ENCODE data around the gene TAS1R1. TPM values are rescaled to one million over a fixed set of nuclear protein-coding genes. Genes with fewer than 3 reads are reported as not detected.

TAS1R1 gene
- total RNA-seq, 4 donors from 2014 or later, result not detected

- no peak for TF ChIP-seq CTCF (IDR thresholded peaks at IDR 0.05; ENCODE audit: low read depth)
Observed at GRCh38 chr1:6581561-6582305, 26.6 kb downstream of the TAS1R1 start.

DNA sequence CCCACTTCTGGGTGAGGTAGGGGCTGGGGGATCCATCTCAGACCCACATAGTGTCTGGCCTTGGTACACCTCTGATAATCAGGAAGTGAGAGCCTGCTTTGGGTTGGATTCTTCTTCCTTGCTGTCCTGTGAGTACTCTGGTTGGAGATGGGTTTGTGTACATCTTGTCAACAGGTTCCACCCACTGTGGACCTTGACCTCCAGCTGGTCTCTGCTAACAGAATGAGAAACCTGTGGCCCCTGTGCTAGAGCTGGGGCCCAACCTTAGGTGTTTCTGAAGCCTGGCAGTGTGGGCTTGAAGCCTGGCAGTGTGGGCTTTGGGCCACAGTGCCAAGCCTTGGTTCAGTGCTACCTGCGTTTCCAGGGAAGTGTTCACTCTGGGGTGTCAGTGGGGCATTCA lies 27.3 kb downstream of the TAS1R1 start:
- no peak for TF ChIP-seq CTCF (IDR thresholded peaks at IDR 0.05; ENCODE audit: low read depth)

- TF ChIP-seq CTCF (IDR thresholded peaks at IDR 0.05; ENCODE audit: low read depth), result no peak
Observed at GRCh38 chr1:6584126-6585080, 29.3 kb downstream of the TAS1R1 start.

DNA sequence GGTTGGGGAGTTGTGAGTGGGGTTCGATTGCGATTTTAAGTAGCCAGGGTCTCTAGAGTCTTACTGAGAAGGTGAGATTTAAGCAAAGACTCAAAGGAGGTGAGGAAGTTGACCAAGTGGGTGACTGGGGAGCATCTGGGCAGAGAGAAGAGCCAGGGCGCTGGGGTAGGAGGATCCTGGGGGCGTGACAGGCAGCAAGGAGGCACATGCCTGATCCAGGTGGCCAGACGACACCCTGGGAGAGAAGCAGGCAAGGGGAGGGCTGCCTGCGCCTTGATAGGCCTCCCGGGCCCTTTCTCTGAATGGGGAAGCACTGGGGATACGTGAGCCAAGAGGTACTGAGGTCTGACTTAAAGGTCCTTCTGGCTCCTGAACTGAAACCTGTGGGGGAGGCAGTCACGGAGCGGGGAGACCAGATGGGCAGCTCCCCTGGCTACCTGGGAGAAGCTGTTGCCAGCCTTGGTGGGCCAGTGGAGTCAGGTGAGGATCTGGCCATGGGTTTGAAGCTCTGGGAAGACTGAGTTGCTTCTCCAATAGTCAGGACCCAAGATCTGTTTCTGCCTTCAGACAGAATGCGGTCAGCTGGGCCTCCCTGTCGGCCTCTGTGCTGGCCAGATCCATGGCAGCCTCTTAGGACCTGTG lies 30.1 kb downstream of the TAS1R1 start:
- TF ChIP-seq CTCF (IDR thresholded peaks at IDR 0.05; ENCODE audit: low read depth), result no peak

DNA sequence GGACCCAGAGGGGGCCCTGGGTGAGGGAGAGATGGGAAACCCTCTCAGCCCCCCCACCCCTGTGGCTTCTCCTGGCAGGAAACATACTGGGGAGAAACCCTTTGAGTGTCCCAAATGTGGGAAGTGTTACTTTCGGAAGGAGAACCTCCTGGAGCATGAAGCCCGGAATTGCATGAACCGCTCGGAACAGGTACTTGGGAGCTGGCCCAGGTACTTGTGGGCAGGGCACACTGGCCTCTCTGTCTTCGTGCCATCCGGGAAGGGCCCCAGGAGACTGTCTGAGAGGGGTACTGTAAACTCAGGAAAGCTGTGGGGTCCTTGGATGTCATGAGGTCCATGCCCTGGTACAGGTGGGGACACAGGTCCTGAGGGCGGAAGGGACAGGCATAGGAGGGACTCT lies 30.7 kb downstream of the TAS1R1 start:
- no peak for TF ChIP-seq CTCF (IDR thresholded peaks at IDR 0.05; ENCODE audit: low read depth)

- no peak for TF ChIP-seq CTCF (IDR thresholded peaks at IDR 0.05; ENCODE audit: low read depth)
Observed at GRCh38 chr1:6586404-6586816, 31.3 kb downstream of the TAS1R1 start.
